Stimulated activated CD4-positive, alpha-beta T cell treated with anti-CD3 and anti-CD28 coated beads, Interleukin-15, amount 100 ng/mL, for 1 hour (primary cell): ENCODE measurements around the gene KRT4.
"Not testable (repeated sequence)": the region's sequence is repeated elsewhere in the genome, so short reads cannot be mapped to it uniquely, and the experiment has no call there.

Experiments used
- DNase-seq, 2 donors: peaks; one replicate each; pipeline ENCODE4 v3.0.0-alpha.2; 2020; ENCODE audit warnings: low read depth in 1 of 2, low spot score in 1 of 2

Gene KRT4

GRCh38 chr12:52808573-52809160 lies 5.2 kb downstream of the KRT4 start:
- no peak for DNase-seq

DNA sequence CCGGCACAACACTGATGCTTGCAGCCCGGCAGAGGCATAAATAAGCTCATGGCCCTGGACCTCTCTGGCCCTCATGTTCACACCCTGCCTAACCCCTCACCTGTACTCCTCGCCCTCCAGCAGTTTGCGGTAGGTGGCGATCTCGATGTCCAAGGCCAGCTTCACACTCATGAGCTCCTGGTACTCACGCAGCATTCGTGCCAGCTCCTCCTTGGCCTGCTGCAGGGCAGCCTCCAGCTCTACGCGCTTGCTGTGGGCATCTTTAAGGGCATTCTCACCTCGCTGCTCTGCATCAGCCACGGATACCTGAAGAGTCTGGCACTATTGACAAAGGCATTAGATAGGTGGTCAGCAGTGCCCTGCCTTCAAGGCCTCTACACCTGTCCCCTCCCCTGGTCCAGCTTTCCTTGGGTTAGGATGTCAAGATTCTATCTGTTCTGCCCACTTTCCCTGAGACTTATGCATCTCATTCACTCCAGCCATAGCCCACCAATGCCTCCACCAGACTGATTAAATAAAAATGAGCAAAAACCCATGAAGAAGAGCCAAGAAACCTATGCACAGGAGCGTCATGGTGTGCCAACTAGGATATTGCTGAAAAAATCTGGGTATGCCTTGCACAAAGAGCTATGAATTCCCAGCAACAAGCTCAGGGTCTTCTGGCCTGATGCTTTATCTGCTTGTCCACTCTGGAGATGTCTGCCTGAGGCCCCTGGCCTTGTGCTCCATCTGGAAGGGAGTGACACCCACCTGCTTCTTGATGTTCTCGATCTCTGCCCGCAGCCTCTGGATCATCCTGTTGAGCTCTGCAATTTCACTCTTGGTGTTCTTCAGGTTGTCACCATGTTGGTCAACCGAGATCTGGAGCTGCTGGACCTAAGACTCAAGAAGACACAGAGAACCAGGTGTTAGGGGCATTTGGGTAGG lies 6.1 kb downstream of the KRT4 start:
- no peak for DNase-seq

GRCh38 chr12:52806821-52807543 lies 6.9 kb downstream of the KRT4 start:
- DNase-seq: no peak

DNA sequence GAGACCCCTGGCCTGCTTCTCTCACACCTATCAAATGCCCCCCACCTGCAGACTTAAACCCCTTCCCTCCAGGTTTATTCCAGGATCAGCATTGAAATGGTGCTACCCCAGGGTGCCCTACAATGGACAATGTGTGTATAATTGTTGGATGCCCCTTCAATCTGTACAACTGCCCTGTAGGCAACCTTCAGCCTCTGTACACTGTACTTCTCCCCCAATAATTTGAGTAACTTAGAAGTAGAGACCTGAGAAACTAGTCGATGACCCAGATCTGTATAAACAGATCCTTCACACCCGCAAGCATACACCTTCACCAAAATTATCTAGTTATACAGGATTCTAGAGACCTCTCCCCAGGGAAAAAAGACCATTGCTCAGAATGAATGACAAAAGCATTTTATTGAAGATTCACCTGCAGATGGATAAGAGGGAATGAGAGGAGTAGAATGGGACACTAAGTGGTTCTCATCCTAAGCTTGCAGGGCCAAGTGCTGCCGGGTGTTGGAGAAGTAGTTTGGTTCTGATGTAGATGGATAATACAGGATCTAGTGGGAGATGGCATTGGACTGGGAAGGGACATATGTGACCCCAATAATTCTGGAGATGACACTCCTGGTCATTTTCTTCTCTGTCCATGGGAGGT lies 7.6 kb downstream of the KRT4 start:
- DNase-seq: no peak

DNA sequence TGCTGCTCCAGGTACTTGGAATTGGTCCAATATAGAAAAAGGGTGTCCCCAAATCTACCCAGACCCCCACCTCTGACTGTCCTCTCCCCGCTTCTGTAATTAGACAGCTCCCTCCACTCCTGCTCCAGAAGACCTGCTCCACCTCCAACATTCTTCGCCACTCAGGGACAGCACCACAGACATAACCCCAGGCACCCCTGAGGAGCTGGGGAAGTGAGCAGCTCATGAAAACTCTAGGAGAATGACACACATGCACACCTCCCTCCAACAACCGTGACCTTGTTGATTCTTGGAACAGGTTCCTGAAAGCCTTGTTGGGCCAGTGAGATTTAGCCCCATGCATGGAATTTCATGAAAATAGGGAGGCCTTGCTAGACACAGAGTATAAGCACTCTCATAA lies 8.2 kb downstream of the KRT4 start:
- DNase-seq: no peak

GRCh38 chr12:52805000-52805399 lies 8.9 kb downstream of the KRT4 start:
- DNase-seq: no peak

DNA sequence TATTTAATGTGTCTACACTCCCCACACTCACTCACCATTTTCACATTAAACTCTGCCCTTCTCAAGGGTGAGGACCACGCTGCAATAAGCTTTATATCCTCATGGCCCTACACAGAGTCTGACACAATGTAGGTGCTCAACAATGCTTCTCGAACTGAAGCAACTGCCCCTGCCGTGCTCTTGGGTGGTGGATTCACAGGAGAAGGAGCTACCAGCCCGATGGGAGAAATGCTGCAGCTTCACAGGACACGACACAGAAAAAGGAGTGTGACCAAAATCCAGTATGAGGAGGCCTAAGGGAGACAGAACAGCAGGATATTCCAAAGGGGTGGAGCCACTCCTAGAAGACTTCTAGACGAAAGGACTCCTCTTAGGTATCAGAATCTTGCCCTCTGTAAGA lies 11.5 kb downstream of the KRT4 start:
- no peak for DNase-seq

DNA sequence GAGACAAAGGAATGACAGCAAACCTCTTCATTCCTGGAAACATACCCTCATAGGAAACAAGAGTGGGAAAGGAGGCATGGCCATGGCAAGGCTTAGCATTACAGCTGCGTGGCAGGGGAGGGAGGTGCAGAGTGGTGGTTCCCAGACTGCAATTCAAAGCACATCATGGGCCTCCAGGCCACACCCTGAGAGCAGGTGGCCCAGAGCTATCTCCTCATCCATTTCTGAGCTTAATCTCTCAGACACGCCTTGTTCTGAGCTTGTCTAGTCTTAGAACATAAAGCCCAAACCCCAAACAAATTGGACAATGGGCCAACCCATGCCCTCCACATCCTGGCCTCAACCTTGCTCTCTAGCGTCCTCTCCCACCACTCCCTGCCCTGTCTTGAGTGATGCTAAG lies 12.1 kb downstream of the KRT4 start:
- DNase-seq: no peak

GRCh38 chr12:52800259-52800917 lies 13.5 kb downstream of the KRT4 start:
- DNase-seq: no peak

DNA sequence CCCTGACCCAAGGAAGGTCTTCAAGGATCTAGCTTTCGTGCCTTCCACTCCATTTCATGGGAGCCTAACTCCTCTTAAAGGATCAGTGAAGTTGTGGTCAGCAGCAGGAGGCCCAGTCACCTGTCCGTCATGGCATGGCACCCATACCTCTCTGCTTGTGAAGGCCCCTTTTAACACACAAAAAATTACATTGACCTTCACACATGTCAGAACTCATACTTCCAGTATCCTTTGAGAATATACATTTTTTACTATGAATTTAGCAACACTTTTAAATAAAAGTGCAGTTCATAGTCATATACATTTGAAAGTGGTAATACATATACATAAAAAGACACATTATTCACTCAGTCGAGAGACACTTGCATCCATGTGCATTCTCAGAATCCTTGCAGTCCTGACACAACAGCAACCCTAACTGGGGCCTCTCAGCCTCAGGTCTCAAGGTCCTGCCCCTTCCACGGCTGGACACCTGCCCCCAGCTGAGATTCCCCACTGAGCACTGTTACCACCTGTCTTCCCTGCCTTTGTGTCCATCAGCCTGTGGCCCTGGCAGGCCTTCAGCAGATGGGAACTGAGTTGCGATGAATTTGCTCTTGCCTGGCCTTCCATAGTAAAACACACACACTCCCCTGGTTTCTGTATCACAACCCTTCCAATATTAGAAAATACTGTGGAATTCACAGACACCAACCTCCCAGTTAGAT lies 14.3 kb downstream of the KRT4 start:
- no peak for DNase-seq

DNA sequence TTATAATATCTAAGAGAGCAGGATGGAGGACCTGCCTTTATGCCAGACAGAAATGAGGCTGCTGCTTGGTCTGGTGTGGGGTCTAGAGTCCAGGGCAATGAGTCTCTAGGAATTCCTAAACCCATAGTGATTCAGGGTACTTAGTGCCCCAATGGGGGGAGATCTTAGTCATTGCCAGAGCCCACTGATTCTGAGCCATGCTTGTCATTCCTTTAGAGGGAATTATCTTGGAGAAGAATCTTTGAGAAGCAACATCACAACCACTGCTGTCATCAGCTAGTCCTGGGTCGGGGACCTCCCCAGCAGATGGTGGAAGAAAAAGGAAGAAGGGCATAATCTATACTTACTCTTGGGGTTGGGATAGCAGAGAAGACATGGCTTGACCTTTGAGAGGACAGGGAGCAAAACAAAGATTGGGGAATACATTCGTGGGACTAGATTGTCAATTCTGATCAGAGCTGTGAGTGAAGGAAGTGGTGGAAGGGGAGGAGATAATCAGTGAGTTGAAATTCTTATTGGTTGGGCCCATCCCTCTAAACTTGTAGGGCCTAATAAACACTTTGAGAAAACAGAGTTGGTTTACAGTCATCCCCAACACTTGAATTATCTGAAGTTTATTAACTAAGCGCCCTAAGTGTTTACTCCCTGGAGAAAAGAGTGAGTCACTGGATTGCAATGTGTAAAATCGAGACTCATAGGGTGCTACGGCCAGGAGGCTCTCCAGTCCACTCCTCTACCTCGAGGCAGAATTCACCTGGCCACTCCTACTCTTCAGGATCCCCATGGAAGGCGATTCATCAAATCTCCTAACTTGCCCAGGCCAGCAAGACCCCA lies 15.0 kb downstream of the KRT4 start:
- DNase-seq: no peak

- no peak for DNase-seq
Measured at GRCh38 chr12:52798003-52798670, 15.8 kb downstream of the KRT4 start.

GRCh38 chr12:52797529-52797894 lies 16.4 kb downstream of the KRT4 start:
- DNase-seq: no peak

DNA sequence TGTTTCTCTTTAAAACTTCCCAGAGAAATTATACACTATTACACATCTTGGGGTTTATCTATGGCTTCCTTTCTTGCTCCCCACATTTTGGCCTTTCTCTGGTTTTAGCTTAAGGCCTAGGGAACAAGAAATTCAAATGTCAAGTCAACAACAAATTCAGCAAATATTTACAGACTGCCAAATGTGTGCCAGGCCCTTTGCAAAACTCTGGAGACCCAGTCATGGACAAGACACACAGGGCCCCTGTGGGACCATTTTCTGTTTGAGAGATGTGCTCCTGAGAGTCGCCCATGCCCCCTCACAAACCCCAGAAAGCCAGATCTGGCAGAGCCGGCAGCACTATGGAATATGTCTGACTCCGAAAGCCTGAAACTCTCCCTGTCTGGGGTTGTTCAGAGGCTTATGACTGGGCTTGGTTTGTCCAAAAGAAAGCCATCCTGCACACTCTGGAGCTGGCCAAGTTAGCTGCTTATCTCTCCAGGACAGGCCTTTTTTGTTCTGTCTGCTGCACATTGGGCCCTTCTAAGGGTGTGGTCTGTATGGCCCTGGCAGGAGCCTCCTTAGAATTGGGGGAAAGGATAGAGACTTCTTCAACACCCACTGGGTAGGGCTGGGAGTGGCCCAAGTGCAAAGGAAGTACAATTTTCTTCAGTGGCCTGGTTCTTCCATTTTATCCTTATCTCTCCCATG lies 16.9 kb downstream of the KRT4 start:
- no peak for DNase-seq

- no peak for DNase-seq
Measured at GRCh38 chr12:52796429-52796794, 17.5 kb downstream of the KRT4 start.

- no peak for DNase-seq
Measured at GRCh38 chr12:52795694-52796428, 18.1 kb downstream of the KRT4 start, which contains the start of gene KRT3. KRT3 (minus strand) TSS chr12:52796117; CDS start chr12:52796042, 75 bp downstream.

- DNase-seq: not testable (repeated sequence)
Measured at GRCh38 chr12:52795332-52795674, 18.6 kb downstream of the KRT4 start.
